ENCODE data around the gene ASPN.

- TF ChIP-seq, protein P1, sequence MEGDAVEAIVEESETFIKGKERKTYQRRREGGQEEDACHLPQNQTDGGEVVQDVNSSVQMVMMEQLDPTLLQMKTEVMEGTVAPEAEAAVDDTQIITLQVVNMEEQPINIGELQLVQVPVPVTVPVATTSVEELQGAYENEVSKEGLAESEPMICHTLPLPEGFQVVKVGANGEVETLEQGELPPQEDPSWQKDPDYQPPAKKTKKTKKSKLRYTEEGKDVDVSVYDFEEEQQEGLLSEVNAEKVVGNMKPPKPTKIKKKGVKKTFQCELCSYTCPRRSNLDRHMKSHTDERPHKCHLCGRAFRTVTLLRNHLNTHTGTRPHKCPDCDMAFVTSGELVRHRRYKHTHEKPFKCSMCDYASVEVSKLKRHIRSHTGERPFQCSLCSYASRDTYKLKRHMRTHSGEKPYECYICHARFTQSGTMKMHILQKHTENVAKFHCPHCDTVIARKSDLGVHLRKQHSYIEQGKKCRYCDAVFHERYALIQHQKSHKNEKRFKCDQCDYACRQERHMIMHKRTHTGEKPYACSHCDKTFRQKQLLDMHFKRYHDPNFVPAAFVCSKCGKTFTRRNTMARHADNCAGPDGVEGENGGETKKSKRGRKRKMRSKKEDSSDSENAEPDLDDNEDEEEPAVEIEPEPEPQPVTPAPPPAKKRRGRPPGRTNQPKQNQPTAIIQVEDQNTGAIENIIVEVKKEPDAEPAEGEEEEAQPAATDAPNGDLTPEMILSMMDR (IDR thresholded peaks at IDR 0.05 in 4 of 5, conservative IDR thresholded peaks at IDR 0.05 in 1 of 5): no peak
- no peak for TF ChIP-seq POLR2A (IDR thresholded peaks at IDR 0.05)
Measured at GRCh38 chr9:92457576-92457975, 24.7 kb downstream of the ASPN start.
